Measurements from ENCODE around the gene PARD6G.

DNA sequence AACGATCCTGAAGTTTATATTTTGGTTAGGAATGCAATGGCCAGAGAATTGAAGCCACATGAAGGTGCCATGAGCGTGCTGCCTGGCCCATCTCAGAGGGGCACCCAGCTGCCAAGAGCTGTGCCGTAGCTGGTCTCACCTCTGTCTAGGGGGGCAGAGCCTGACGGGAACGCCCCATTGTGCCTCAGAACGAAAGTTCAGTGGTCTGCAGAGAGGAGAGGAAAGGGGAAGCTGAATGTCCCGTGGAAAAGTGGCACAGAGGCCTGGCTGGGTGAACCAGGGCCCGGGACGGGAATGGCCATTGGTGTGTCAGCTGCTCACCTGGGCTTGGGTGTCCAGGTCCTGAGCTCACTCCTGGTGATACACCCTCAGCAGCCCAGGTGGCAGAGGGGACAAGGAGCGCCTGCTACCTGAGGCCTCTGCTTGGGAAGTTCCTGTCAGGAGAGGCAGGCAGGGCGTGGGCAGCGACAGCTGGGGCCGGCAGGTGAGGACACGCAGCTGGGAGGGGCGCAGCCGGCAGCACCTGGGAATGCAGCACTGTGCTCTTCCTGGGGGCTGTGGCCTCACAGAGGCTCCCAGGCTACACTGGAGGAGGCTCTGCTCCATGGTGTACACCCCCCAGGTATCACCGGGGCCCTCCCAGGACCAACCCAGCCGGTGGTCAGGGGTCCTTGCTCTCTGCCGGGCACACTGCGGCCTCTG lies 67.3 kb downstream of the PARD6G start:
- TF ChIP-seq, protein P1, sequence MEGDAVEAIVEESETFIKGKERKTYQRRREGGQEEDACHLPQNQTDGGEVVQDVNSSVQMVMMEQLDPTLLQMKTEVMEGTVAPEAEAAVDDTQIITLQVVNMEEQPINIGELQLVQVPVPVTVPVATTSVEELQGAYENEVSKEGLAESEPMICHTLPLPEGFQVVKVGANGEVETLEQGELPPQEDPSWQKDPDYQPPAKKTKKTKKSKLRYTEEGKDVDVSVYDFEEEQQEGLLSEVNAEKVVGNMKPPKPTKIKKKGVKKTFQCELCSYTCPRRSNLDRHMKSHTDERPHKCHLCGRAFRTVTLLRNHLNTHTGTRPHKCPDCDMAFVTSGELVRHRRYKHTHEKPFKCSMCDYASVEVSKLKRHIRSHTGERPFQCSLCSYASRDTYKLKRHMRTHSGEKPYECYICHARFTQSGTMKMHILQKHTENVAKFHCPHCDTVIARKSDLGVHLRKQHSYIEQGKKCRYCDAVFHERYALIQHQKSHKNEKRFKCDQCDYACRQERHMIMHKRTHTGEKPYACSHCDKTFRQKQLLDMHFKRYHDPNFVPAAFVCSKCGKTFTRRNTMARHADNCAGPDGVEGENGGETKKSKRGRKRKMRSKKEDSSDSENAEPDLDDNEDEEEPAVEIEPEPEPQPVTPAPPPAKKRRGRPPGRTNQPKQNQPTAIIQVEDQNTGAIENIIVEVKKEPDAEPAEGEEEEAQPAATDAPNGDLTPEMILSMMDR (conservative IDR thresholded peaks at IDR 0.05) = no peak
- no peak for TF ChIP-seq EZH2 (IDR thresholded peaks at IDR 0.05; ENCODE audit: low read depth)
